GM10266 (cell line): ENCODE measurements around the gene TMPRSS2.
"Not testable (repeated sequence)": the region's sequence is repeated elsewhere in the genome, so short reads cannot be mapped to it uniquely, and the experiment has no call there.

Source experiments
- DNase-seq: peaks from one replicate; pipeline ENCODE4 v3.0.0; 2012; ENCODE audit errors: extremely low spot score
- CTCF ChIP-seq: IDR thresholded peaks from 2 replicates; pipeline ENCODE4 v1.5.1; 2012; ENCODE audit warnings: mild to moderate bottlenecking, low read depth; ENCODE audit not compliant: control insufficient read depth, insufficient read depth; ENCODE audit errors: missing control alignments

TMPRSS2 gene

GRCh38 chr21:41428311-41428710 lies 79.6 kb downstream of the TMPRSS2 start:
- no peak for TF ChIP-seq CTCF
- DNase-seq, result no peak

- DNase-seq, result no peak
These were observed 80.4 kb downstream of the TMPRSS2 start for GRCh38 chr21:41427556-41427955.

GRCh38 chr21:41426676-41427404 lies 81.1 kb downstream of the TMPRSS2 start:
- no peak for DNase-seq

More at GRCh38 chr21:41427556-41427955, 80.4 kb downstream of the TMPRSS2 start:
- TF ChIP-seq CTCF, result no peak

GRCh38 chr21:41425954-41426675 lies 81.8 kb downstream of the TMPRSS2 start, which contains the start of gene MX1:
MX1 (plus strand) TSS chr21:41426239; CDS start chr21:41432071, 5,832 bp downstream.
- DNase-seq, result peak; percentile 90
- TF ChIP-seq CTCF, result no peak

More at GRCh38 chr21:41426676-41427404, 81.1 kb downstream of the TMPRSS2 start:
- TF ChIP-seq CTCF, result no peak

- no peak for TF ChIP-seq CTCF
- no peak for DNase-seq
These were observed 82.4 kb downstream of the TMPRSS2 start for GRCh38 chr21:41425588-41425953.

GRCh38 chr21:41423305-41423636 lies 84.7 kb downstream of the TMPRSS2 start:
- not testable (repeated sequence) for DNase-seq

- no peak for TF ChIP-seq CTCF
- no peak for DNase-seq
These were observed 85.2 kb downstream of the TMPRSS2 start for GRCh38 chr21:41422546-41423304.

GRCh38 chr21:41420998-41421397 lies 87.0 kb downstream of the TMPRSS2 start:
- DNase-seq, result not testable (repeated sequence)
